HUES64 (cell line): ENCODE data around the gene PLET1. TPM values are rescaled to one million over a fixed set of nuclear protein-coding genes. Genes with fewer than 3 reads are reported as not detected.

ENCODE experiments used
- H3K27ac ChIP-seq: 2 replicates; pipeline ENCODE4 v1.7.0; 2013; ENCODE audit warnings: low read depth, low read length, inconsistent platforms
- H3K27me3 ChIP-seq: 2 replicates; pipeline ENCODE4 v1.6.1; 2013; ENCODE audit warnings: mild to moderate bottlenecking, low read length; ENCODE audit not compliant: insufficient read depth
- H3K36me3 ChIP-seq: 2 replicates; pipeline ENCODE4 v1.6.1; 2013; ENCODE audit warnings: mild to moderate bottlenecking, low read length; ENCODE audit not compliant: insufficient read depth
- H3K4me1 ChIP-seq: 2 replicates; pipeline ENCODE4 v1.6.1; 2013; ENCODE audit warnings: mild to moderate bottlenecking, low read length, moderate library complexity; ENCODE audit not compliant: insufficient read depth
- H3K4me3 ChIP-seq: 2 replicates; pipeline ENCODE4 v1.5.1; 2013; ENCODE audit warnings: mild to moderate bottlenecking, low read length, moderate library complexity
- H3K9ac ChIP-seq: 2 replicates; pipeline ENCODE4 v1.6.1; 2013; ENCODE audit warnings: mild to moderate bottlenecking, low read depth, low read length
- H3K9me3 ChIP-seq: 2 replicates; pipeline ENCODE4 v1.6.1; 2013; ENCODE audit warnings: low read depth, low read length; ENCODE audit not compliant: insufficient read depth
- whole genome bisulfite sequencing: fragments of 150-250, 120-280 bp; methylation state at CpG from one replicate; pipeline ENCODE4 v1.1.7; 2013; ENCODE audit warnings: missing lambda C conversion rate; 5-methylcytosine and 5-hydroxymethylcytosine counted together
- polyA plus RNA-seq, 2 experiments: library from polyadenylated mRNA; stranded (reverse); fragments of 50-300 nt; gene quantifications; one replicate each; pipeline ENCODE4 v1.2.3, GENCODE V29; 2013

Gene PLET1, protein sequence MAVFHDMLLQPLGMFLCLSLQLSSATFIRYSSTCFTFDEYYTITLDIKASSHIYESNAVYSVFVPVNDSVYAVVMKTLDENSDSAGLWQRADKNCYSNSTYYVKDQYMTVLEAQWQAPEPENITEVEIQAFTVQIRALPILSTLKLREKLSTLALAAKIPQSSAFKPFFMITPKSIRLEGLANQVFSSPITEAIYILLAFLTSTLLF
- not detected for polyA plus RNA-seq (2013, experiment 1 of 2)
- polyA plus RNA-seq (2013, experiment 2 of 2): not detected

DNA sequence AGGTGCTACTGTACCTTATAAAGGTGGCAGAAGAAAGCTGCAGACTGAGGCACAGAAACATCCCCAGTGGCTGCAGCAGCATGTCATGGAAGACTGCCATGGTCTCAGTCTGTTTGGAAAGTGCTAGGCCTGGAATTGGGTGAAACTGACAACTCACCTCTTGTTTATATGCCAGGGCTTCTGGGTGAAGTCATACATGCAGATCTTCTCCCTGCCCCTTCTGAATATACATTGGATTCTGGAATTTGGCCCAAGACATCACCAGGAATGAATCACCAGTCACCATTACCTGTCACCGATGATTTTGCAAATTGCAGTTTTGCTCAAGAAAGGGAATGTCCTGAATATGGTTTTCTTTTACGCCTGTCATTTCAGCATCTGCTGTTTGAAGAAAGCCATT lies at the start of gene PLET1:
TSS of gene PLET1 (minus strand) at position 371 of the 400 bp plus-strand sequence. CDS start at position 100, 271 bp downstream.
- 93% methylated on average over 2 of the region's 2 CpGs for WGBS
- no peak within 1 kb of the TSS for H3K4me3 ChIP-seq
- no peaks in the 10 kb centered on the region for H3K27me3 ChIP-seq
- H3K36me3 ChIP-seq: no peaks in the 10 kb centered on the region
- no peak within 1 kb of the TSS for H3K9ac ChIP-seq
- no peak within 1 kb of the TSS for H3K27ac ChIP-seq
- no peaks in the 10 kb centered on the region for H3K4me1 ChIP-seq
- no peaks in the 10 kb centered on the region for H3K9me3 ChIP-seq

DNA sequence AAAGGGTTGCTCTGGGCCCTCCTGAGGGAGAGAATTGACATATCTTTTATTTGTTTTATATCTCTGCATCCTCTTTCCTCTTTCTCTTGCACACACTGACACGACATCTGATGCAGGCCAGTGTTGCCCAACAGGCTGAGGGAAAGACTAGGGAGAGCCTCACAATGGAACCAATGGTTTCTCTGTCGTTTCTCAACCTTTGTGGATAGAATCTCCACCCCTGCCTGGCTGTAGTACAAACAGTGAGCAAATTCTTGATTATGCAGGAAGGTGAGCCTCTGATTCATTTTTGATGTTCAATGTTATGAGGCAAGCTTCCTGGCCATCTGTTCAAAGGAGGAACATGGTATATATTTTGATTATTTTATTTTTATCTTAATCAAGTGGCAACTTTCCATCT lies 49.8 kb upstream of the PLET1 start:
- no peak overlapping the region for H3K4me3 ChIP-seq
- H3K9ac ChIP-seq: no peak overlapping the region
- H3K36me3 ChIP-seq: no peaks in the 10 kb centered on the region
- H3K27ac ChIP-seq: no peak overlapping the region
- no peaks in the 10 kb centered on the region for H3K27me3 ChIP-seq
- WGBS: 86% methylated on average over 2 of the region's 2 CpGs
- H3K4me1 ChIP-seq: no peaks in the 10 kb centered on the region
- 0 out of 2 replicates have a peak, but pooled peaks cover 5% of the 10 kb centered on the region for H3K9me3 ChIP-seq

DNA sequence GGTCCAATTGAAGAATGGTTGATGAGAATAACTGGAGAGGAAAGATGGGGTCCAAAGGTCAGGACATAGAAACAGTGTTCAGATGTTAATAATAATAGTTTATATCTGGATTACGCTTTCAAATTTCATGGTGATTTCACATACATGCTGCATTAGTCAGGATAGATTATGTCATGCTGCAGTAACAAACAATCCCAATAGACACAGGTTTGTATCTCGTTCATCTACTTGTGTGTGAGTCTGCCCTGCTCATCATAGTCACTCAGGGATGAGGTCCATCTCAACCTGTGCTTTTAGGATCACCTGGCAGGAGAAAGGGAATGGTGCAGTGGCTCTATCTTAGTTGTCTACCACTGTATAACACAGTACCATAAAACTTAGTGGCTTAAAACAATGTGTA lies 48.0 kb upstream of the PLET1 start:
- no peaks in the 10 kb centered on the region for H3K4me1 ChIP-seq
- WGBS: 90% methylated on average over 2 of the region's 2 CpGs
- H3K36me3 ChIP-seq: no peaks in the 10 kb centered on the region
- no peak overlapping the region for H3K4me3 ChIP-seq
- no peaks in the 10 kb centered on the region for H3K27me3 ChIP-seq
- no peak overlapping the region for H3K27ac ChIP-seq
- H3K9ac ChIP-seq: no peak overlapping the region
- 0 out of 2 replicates have a peak, but pooled peaks cover 5% of the 10 kb centered on the region for H3K9me3 ChIP-seq

DNA sequence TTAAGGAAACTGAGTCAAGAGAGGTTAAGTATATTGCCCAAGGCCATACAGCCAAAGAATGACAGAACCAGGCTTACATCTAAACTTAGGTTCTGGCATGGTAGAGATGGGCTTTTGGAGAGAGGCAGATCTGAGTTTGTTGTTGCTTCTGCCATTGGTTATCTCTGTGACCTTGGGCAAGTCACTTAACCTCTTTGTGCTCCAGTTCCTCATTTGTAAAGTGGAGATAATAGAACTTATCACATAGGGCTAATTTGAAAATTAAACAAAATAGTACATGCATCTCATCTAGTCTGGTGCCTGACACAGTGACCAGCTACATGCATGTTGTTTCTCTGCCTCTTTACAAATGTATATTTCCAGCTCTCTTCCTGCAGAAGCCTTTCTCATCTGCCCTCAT lies 47.0 kb upstream of the PLET1 start:
- Histone ChIP-seq H3K4me1 (0 out of 2 replicates have a peak, but pooled peaks cover 3% of the 10 kb centered on the region), H3K27ac (no peak overlapping the region), H3K36me3 (no peaks in the 10 kb centered on the region), H3K9me3 (0 out of 2 replicates have a peak, but pooled peaks cover 5% of the 10 kb centered on the region), H3K27me3 (no peaks in the 10 kb centered on the region), H3K9ac (no peak overlapping the region), H3K4me3 (no peak overlapping the region)

DNA sequence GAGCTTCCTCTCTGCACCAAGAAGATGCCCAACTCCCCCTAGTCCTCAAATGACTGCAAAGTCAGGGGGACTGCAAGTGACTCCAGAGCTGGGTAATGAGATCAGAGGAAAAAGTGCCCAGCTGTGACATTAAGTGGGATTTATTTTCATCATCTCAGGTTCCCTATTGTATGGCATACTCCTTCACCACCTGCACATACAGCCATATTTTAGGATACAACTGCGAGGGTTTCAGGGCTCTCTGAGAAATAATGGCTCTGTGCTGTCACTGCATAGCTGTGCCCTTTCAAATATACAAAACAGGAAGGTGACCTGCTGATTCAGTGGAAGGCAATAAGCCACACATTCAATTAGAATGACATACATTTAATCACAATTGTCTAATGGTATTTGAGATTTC lies 45.6 kb upstream of the PLET1 start:
- Histone ChIP-seq H3K36me3 (no peaks in the 10 kb centered on the region), H3K4me3 (no peak overlapping the region), H3K9me3 (0 out of 2 replicates have a peak, but pooled peaks cover 5% of the 10 kb centered on the region), H3K9ac (no peak overlapping the region), H3K27me3 (no peaks in the 10 kb centered on the region), H3K4me1 (peaks cover 9% of the 10 kb centered on the region; the same call in 1 of the 2 replicates), H3K27ac (no peak overlapping the region)
- 98% methylated on average over 1 of the region's 1 CpG for WGBS

DNA sequence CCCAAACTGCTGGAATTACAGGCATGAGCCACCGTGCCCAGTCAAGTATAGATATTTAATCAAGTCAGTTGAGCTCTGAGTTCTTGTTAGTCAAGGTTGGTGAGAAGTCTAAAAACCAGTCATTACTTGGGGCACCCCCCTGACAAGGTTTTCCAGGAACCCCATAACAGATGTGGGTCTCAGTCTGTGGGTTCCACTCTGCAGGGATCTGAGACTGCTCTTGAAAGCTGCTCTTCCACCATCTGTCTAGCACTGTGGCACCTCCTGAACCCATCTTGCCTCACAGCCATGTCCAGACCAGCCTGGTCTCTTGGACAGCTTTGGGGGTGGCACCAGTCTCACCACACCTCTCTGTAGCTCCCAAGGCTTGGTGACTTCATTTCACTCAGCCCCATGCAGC lies 44.3 kb upstream of the PLET1 start:
- WGBS: 94% methylated on average over 1 of the region's 1 CpG
- H3K4me3 ChIP-seq: no peak overlapping the region
- H3K27ac ChIP-seq: no peak overlapping the region
- H3K27me3 ChIP-seq: no peaks in the 10 kb centered on the region
- H3K9ac ChIP-seq: no peak overlapping the region
- no peaks in the 10 kb centered on the region for H3K36me3 ChIP-seq
- H3K4me1 ChIP-seq: peaks cover 11% of the 10 kb centered on the region; the same call in 1 of the 2 replicates
- 0 out of 2 replicates have a peak, but pooled peaks cover 5% of the 10 kb centered on the region for H3K9me3 ChIP-seq

DNA sequence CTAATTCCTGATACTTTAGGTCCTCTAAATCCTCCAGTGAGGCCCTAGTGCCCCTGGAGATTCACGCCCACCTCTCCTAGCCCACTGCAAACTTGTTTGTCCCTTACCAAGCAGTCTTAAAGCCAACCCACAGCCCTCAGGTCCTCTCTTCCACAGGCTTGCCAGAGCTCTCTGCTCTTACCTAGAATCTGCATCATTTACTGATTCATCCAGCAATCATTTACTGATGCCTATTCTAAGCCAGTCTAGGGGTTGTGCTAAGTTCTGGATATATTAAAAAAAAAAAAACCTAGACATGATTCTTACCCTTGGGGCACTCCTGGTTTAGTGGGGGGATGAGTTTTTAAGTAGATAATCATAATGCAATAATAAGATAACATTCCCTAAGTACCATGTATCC lies 43.0 kb upstream of the PLET1 start:
- 87% methylated on average over 1 of the region's 1 CpG for WGBS
- Histone ChIP-seq H3K9ac (no peak overlapping the region), H3K36me3 (no peaks in the 10 kb centered on the region), H3K27ac (no peak overlapping the region), H3K9me3 (0 out of 2 replicates have a peak, but pooled peaks cover 2% of the 10 kb centered on the region), H3K4me3 (no peak overlapping the region), H3K27me3 (no peaks in the 10 kb centered on the region), H3K4me1 (peaks cover 11% of the 10 kb centered on the region; the same call in 1 of the 2 replicates)

DNA sequence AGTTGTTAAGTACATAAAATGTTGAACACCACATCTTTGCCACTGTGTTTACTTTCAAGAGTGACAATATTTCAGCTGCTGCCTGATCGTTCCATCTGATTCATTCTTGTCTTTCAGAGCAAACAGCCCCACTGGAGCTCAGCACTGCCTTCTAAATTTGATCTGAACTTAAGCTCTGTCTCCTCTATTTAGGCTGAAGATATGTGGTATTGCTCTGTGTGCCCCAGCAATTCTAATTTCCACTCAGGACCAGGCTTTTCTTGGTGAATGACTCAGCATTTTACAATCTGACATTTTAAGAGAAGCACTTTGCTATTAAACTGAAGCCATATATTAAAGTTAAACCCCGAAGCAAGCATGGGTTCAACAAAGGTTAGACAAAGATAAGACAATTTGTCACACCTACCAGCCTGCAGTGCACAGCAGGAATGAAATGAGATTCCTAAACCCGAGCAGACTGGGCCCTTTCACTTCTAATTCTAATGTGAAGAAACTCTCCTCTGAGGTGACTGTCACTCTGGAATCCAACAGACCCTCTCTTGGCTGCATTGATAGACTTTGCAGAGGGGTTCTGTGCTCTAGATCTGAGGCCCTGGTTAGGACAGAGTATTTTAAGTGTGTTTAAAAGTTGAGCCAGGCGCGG lies 41.7 kb upstream of the PLET1 start:
- H3K4me1 ChIP-seq: peaks cover 11% of the 10 kb centered on the region; the same call in 1 of the 2 replicates
- H3K9ac ChIP-seq: peak overlapping the region; percentile 38; the same call in 1 of the 2 replicates
- WGBS: 62% methylated on average over 5 of the region's 5 CpGs
- no peaks in the 10 kb centered on the region for H3K36me3 ChIP-seq
- H3K9me3 ChIP-seq: no peaks in the 10 kb centered on the region
- H3K27ac ChIP-seq: peak overlapping the region; percentile 39; the same call in 1 of the 2 replicates
- H3K4me3 ChIP-seq: no peak overlapping the region
- H3K27me3 ChIP-seq: no peaks in the 10 kb centered on the region

DNA sequence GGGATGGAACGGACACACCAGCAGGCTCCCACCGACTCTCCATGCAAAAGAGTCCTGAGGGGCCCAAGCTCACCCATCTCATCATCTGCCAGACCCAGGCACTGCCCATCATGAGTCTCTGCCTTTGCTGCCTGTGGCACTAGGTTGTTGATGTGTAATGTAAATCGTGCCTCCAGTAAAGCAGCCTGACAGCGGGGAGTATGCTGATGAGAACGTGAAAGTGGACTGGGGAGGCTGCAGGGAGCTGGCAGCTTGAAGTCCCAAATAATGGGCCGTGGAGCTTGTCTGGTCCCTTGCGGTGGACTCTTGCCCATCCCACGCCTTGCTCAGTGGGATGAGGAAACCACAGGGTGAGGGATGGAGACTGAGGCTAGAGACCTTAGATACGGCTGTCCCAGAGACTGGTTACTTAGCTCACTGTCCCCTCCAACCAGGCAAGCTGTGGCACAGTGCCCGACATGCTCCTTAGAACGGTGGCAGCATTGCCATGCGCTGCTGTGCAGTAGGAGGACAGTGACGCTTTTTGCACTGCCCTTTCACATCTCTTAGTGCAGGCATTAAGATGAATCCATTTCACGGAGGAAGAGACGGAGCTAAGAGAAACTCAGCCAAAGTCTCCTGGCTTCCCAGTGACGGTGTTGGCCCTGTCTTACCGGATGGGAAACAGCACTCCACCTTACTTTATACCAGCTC lies 39.6 kb upstream of the PLET1 start:
- Histone ChIP-seq H3K36me3 (no peaks in the 10 kb centered on the region), H3K9ac (no peak overlapping the region), H3K9me3 (no peaks in the 10 kb centered on the region), H3K27me3 (no peaks in the 10 kb centered on the region), H3K4me1 (peaks cover 11% of the 10 kb centered on the region; the same call in 1 of the 2 replicates), H3K4me3 (no peak overlapping the region), H3K27ac (no peak overlapping the region)
- WGBS: 73% methylated on average over 17 of the region's 17 CpGs

DNA sequence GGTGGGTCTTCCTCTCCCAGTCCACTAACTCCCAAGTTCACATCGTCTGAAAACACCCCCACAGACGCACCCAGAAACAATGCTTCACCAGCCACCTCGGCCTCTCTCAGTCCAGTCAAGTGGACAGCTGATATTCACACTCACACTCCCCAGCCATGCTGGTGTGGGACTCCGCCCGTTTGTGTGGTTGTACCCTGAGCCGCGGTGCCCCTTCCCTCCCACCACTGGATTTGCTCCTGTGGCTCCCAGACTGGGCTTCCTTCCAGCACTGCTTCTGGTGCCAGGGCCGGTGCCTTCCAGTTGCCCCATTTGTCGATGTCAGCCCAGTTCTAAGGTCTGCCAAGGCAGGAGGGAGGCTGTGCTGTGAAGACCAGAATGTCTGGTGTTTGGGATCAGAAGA lies 37.9 kb upstream of the PLET1 start:
- no peak overlapping the region for H3K9ac ChIP-seq
- H3K4me1 ChIP-seq: peaks cover 11% of the 10 kb centered on the region; the same call in 1 of the 2 replicates
- no peaks in the 10 kb centered on the region for H3K27me3 ChIP-seq
- H3K36me3 ChIP-seq: no peaks in the 10 kb centered on the region
- no peak overlapping the region for H3K4me3 ChIP-seq
- H3K9me3 ChIP-seq: no peaks in the 10 kb centered on the region
- H3K27ac ChIP-seq: no peak overlapping the region
- WGBS: 90% methylated on average over 9 of the region's 9 CpGs
